BE2C (cell line): ENCODE measurements around the gene PRDM16.

Experiments used
- DNase-seq: peaks from one replicate; pipeline ENCODE4 v3.0.0-alpha.2; 2020
- H3K27me3 ChIP-seq: fragments of 250-450 bp; sonication (Bioruptor Pico); 2 replicates; pipeline ENCODE4 v1.5.1; 2020; ENCODE audit warnings: mild to moderate bottlenecking
- H3K36me3 ChIP-seq: fragments of 250-450 bp; sonication (Bioruptor Pico); 2 replicates; pipeline ENCODE4 v1.5.1; 2020; ENCODE audit warnings: mild to moderate bottlenecking
- H3K4me1 ChIP-seq: fragments of 250-450 bp; sonication (Bioruptor Pico); 2 replicates; pipeline ENCODE4 v1.5.1; 2020
- H3K4me3 ChIP-seq: 2 replicates; pipeline ENCODE4 v1.5.1; 2011; ENCODE audit warnings: low read depth, low read length
- H3K9me3 ChIP-seq: fragments of 250-450 bp; sonication (Bioruptor Pico); 2 replicates; pipeline ENCODE4 v1.5.1; 2020
- CTCF ChIP-seq: IDR thresholded peaks from 2 replicates; pipeline ENCODE4 v1.5.1; 2012; ENCODE audit warnings: mild to moderate bottlenecking, low read depth, low read length

Gene PRDM16

GRCh38 chr1:3056641-3057040, 12.4 kb upstream of the PRDM16 start:
- H3K36me3 ChIP-seq, result no peaks in the 10 kb centered on the region

GRCh38 chr1:3058263-3059030, 10.6 kb upstream of the PRDM16 start:
- TF ChIP-seq CTCF, result no peak
- Histone ChIP-seq H3K4me3 (no peak overlapping the region), H3K36me3 (no peaks in the 10 kb centered on the region), H3K27me3 (peaks cover 4% of the 10 kb centered on the region; the same call in 1 of the 2 replicates), H3K9me3 (no peaks in the 10 kb centered on the region), H3K4me1 (no peaks in the 10 kb centered on the region)
- no peak for DNase-seq

More at GRCh38 chr1:3056641-3057040, 12.4 kb upstream of the PRDM16 start:
- no peak for TF ChIP-seq CTCF
- Histone ChIP-seq H3K4me1 (no peaks in the 10 kb centered on the region), H3K27me3 (no peaks in the 10 kb centered on the region), H3K9me3 (no peaks in the 10 kb centered on the region), H3K4me3 (no peak overlapping the region)
- no peak for DNase-seq

GRCh38 chr1:3060127-3060526, 8.9 kb upstream of the PRDM16 start:
- Histone ChIP-seq H3K36me3 (no peaks in the 10 kb centered on the region), H3K9me3 (no peaks in the 10 kb centered on the region), H3K4me1 (no peaks in the 10 kb centered on the region), H3K27me3 (peaks cover 17% of the 10 kb centered on the region), H3K4me3 (no peak overlapping the region)
- TF ChIP-seq CTCF, result no peak
- DNase-seq, result no peak

- no peak for DNase-seq
Observed at GRCh38 chr1:3060601-3061551, 8.1 kb upstream of the PRDM16 start.

GRCh38 chr1:3061566-3061965, 7.4 kb upstream of the PRDM16 start:
- no peak for TF ChIP-seq CTCF
- Histone ChIP-seq H3K36me3 (no peaks in the 10 kb centered on the region), H3K4me1 (no peaks in the 10 kb centered on the region), H3K27me3 (peaks cover 24% of the 10 kb centered on the region), H3K4me3 (no peak overlapping the region), H3K9me3 (no peaks in the 10 kb centered on the region)
- no peak for DNase-seq

More at GRCh38 chr1:3060601-3061551, 8.1 kb upstream of the PRDM16 start:
- Histone ChIP-seq H3K36me3 (no peaks in the 10 kb centered on the region), H3K4me3 (no peak overlapping the region), H3K4me1 (no peaks in the 10 kb centered on the region), H3K27me3 (peaks cover 17% of the 10 kb centered on the region), H3K9me3 (no peaks in the 10 kb centered on the region)
- TF ChIP-seq CTCF, result no peak
